ENCODE data around the gene LRP8. TPM values are rescaled to one million over a fixed set of nuclear protein-coding genes. Genes with fewer than 3 reads are reported as not detected.

Gene LRP8
- total and polyA plus RNA-seq, 4 donors = 2.6 to 20.0 (median 9.6) TPM

DNA sequence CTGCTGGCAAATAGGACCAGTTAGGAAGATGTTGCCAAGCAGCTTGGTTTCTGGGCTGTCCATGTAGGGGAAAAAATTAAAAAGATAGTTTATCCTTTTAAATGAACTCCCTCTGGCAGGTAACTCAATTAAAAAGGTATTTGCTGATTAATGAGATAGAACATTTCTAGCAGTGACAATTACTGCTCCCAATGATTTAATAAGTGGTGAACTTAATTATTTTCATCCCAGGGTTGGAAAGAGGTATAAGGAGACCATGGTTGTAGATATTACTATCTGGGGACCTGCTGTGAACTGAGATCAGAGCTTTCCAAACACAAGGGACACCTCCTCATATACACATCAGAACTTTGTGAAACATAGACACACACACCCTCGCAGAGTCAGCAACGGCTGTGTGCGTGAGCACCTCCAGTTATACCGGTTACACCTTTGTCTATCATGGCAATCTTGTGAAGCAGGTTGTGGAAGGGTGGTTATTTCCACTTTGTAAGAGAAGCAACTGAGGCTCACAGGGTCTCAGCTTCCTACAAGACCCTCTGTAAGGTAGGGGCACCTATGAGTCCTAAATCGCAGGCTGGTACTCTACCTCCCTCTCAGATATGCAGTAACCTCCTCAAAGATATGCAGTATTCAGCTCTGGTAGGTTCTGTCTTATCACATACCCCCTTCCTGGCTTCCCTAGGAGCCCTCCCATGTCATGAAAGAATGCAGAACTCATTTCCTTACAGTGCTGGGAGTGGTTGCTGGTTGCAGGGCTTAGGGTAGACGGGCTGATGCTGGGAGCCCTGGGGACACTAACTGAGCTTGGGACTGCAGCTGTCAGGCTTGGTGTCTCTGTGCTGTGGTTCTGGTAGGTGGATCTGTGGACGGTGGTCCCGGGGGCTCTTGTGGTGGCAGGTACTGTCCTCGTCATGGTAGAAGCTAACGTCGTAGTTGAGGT is 71.1 kb downstream of the LRP8 start:
- WGBS, 2 donors = 87 to 88% methylated on average over 11 of the region's 11 CpGs
- no peak for ATAC-seq (ENCODE audit: insufficient read depth, low FRiP score)
- peaks cover 0 to 13% (median 3%) of the 10 kb centered on the region in 4 donors for H3K36me3 ChIP-seq (ENCODE audit: control insufficient read depth in 4 of 4, insufficient read depth in 4 of 4, low read length in 4 of 4)

DNA sequence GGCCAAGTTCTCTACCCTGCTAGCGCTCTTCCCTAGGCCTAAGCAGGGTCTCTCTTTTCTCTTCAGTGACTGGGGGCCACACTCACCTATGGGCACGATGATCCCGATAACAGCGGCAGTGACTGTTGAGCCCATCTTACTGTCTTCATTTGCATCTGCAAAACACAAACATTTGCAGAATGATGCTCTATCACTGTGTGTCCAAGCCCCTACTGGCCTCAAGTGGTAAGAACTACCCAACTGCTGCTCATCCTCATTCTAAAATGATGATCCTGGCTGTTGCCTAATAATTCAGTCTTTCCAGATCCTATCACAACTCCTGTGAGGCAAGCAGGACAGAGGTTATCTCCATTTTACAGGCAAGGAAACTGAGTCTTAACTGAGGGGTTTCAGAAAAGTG is 72.8 kb downstream of the LRP8 start:
- no peak overlapping the region for H3K27ac ChIP-seq (ENCODE audit: low read depth in 1 of 2, low read length in 1 of 2)
- 99% methylated on average over 4 of the region's 4 CpGs for WGBS, 2 donors
- TF ChIP-seq, protein P1, sequence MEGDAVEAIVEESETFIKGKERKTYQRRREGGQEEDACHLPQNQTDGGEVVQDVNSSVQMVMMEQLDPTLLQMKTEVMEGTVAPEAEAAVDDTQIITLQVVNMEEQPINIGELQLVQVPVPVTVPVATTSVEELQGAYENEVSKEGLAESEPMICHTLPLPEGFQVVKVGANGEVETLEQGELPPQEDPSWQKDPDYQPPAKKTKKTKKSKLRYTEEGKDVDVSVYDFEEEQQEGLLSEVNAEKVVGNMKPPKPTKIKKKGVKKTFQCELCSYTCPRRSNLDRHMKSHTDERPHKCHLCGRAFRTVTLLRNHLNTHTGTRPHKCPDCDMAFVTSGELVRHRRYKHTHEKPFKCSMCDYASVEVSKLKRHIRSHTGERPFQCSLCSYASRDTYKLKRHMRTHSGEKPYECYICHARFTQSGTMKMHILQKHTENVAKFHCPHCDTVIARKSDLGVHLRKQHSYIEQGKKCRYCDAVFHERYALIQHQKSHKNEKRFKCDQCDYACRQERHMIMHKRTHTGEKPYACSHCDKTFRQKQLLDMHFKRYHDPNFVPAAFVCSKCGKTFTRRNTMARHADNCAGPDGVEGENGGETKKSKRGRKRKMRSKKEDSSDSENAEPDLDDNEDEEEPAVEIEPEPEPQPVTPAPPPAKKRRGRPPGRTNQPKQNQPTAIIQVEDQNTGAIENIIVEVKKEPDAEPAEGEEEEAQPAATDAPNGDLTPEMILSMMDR (IDR thresholded peaks at IDR 0.05; ENCODE audit: control extremely low read depth, extremely low read depth) = no peak
- H3K4me1 ChIP-seq (ENCODE audit: control insufficient read depth in 5 of 5, insufficient read depth in 5 of 5, low read length in 5 of 5) = peaks cover 0 to 8% (median 0%) of the 10 kb centered on the region in 5 donors
- DNase-seq (no peak), ATAC-seq (ENCODE audit: insufficient read depth, low FRiP score) (no peak)
- H3K4me3 ChIP-seq = no peak overlapping the region
- no peaks in the 10 kb centered on the region for H3K27me3 ChIP-seq (ENCODE audit: control insufficient read depth in 3 of 3, insufficient read depth in 3 of 3, low read length in 2 of 3)
- no peak overlapping the region for H3K9ac ChIP-seq (ENCODE audit: insufficient read depth in 1 of 2, low read length in 2 of 2)
- peaks cover 0 to 7% (median 0%) of the 10 kb centered on the region in 4 donors for H3K36me3 ChIP-seq (ENCODE audit: control insufficient read depth in 4 of 4, insufficient read depth in 4 of 4, low read length in 4 of 4)
- H3K9me3 ChIP-seq (ENCODE audit: control insufficient read depth in 4 of 4, insufficient read depth in 3 of 4, low read length in 3 of 4) = no peaks in the 10 kb centered on the region

More for the DNA sequence above, 71.1 kb downstream of the LRP8 start:
- Histone ChIP-seq H3K27ac (ENCODE audit: low read depth in 1 of 2, low read length in 1 of 2) (no peak overlapping the region), H3K4me1 (ENCODE audit: control insufficient read depth in 5 of 5, insufficient read depth in 5 of 5, low read length in 5 of 5) (peaks cover 0 to 8% (median 0%) of the 10 kb centered on the region in 5 donors), H3K27me3 (ENCODE audit: control insufficient read depth in 3 of 3, insufficient read depth in 3 of 3, low read length in 2 of 3) (no peaks in the 10 kb centered on the region), H3K4me3 (no peak overlapping the region), H3K9ac (ENCODE audit: insufficient read depth in 1 of 2, low read length in 2 of 2) (no peak overlapping the region), H3K9me3 (ENCODE audit: control insufficient read depth in 4 of 4, insufficient read depth in 3 of 4, low read length in 3 of 4) (no peaks in the 10 kb centered on the region)
- DNase-seq = no peak
- TF ChIP-seq, protein P1 (IDR thresholded peaks at IDR 0.05; ENCODE audit: control extremely low read depth, extremely low read depth) = no peak

DNA sequence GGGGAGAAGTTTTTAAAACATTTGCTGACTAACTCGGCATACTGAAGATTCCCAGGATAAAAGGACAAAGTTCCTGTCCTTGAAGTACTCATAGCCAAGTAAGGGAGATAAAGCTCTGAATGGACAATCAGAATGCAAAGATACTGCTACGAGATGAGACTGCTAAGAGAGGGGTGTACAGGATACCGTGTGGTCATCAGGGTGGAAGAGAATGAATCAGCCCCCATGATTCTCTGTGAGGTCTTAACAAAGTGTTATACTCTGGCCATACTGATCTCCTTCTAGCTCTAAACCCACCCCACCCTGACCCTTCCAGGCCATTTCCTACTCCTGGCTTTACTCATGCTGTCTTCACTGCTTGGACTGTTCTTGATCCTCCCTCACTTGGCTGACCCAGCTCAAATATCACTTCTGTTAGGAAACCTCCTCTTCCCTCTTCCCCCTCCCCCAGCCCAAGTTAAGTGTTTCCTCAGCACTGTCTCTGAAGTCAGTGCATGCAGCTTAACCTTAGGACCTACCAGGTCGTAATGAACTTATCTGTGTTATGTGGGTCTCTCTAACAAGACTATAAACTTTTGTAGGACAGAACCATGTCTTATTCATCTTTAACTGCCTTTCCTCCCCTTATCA is 73.7 kb downstream of the LRP8 start:
- H3K27ac ChIP-seq (ENCODE audit: low read depth in 1 of 2, low read length in 1 of 2) = no peak overlapping the region
- peaks cover 0 to 8% (median 0%) of the 10 kb centered on the region in 4 donors for H3K36me3 ChIP-seq (ENCODE audit: control insufficient read depth in 4 of 4, insufficient read depth in 4 of 4, low read length in 4 of 4)
- DNase-seq (no peak), ATAC-seq (ENCODE audit: insufficient read depth, low FRiP score) (no peak)
- no peaks in the 10 kb centered on the region for H3K9me3 ChIP-seq (ENCODE audit: control insufficient read depth in 4 of 4, insufficient read depth in 3 of 4, low read length in 3 of 4)
- H3K9ac ChIP-seq (ENCODE audit: insufficient read depth in 1 of 2, low read length in 2 of 2) = no peak overlapping the region
- TF ChIP-seq, protein P1 (IDR thresholded peaks at IDR 0.05; ENCODE audit: control extremely low read depth, extremely low read depth) = no peak
- WGBS, 2 donors = 88 to 91% methylated on average over 4 of the region's 4 CpGs
- H3K4me3 ChIP-seq = no peak overlapping the region
- no peaks in the 10 kb centered on the region for H3K27me3 ChIP-seq (ENCODE audit: control insufficient read depth in 3 of 3, insufficient read depth in 3 of 3, low read length in 2 of 3)
- peaks cover 0 to 8% (median 0%) of the 10 kb centered on the region in 5 donors for H3K4me1 ChIP-seq (ENCODE audit: control insufficient read depth in 5 of 5, insufficient read depth in 5 of 5, low read length in 5 of 5)
